ENCODE measurements around the gene FGF14. TPM values are rescaled to one million over a fixed set of nuclear protein-coding genes. Genes with fewer than 3 reads are reported as not detected.

FGF14 gene
- total RNA-seq, 2 donors from 2014 or later, result 0.70 to 0.92 TPM

- no peak for ATAC-seq
Measured at GRCh38 chr13:102225892-102226291, 176.0 kb downstream of the FGF14 start.

GRCh38 chr13:102220681-102221228 lies 181.1 kb downstream of the FGF14 start:
- DNase-seq, result no peak
- no peak for ATAC-seq
- intact Hi-C loops (cut with DNase I, micrococcal nuclease), result no loop called here

More at GRCh38 chr13:102225892-102226291, 176.0 kb downstream of the FGF14 start:
- DNase-seq, result no peak
- intact Hi-C loops (cut with DNase I, micrococcal nuclease), result no loop called here

- no peak for DNase-seq
- ATAC-seq, result no peak
- intact Hi-C loops (cut with DNase I, micrococcal nuclease), result loop anchor here in 1 of 2 donors (5.0 kb wide), 1 partner anchor 53 kb away; no protein-coding TSS in a partner anchor
Measured at GRCh38 chr13:102214956-102215355, 186.9 kb downstream of the FGF14 start.

GRCh38 chr13:102212729-102213128 lies 189.1 kb downstream of the FGF14 start:
- no peak for DNase-seq
- intact Hi-C loops (cut with DNase I, micrococcal nuclease), result loop anchor here in 1 of 2 donors (5.0 kb wide), 1 partner anchor 50 kb away; no protein-coding TSS in a partner anchor
- ATAC-seq, result no peak

- intact Hi-C loops (cut with DNase I, micrococcal nuclease), result no loop called here
- ATAC-seq, result no peak
- DNase-seq, result no peak
Measured at GRCh38 chr13:102208347-102208746, 193.5 kb downstream of the FGF14 start.

GRCh38 chr13:102207680-102208342 lies 194.0 kb downstream of the FGF14 start:
- ATAC-seq, result no peak
- intact Hi-C loops (cut with DNase I, micrococcal nuclease), result no loop called here
- DNase-seq, result no peak

GRCh38 chr13:102203718-102204117 lies 198.1 kb downstream of the FGF14 start:
- ATAC-seq (no peak), DNase-seq (no peak)
- intact Hi-C loops (cut with DNase I, micrococcal nuclease), result no loop called here

GRCh38 chr13:102198418-102199311 lies 203.2 kb downstream of the FGF14 start:
- ATAC-seq (no peak), DNase-seq (no peak)
- intact Hi-C loops (cut with DNase I, micrococcal nuclease), result no loop called here

GRCh38 chr13:102197193-102197592 lies 204.7 kb downstream of the FGF14 start:
- ATAC-seq (no peak), DNase-seq (no peak)
- intact Hi-C loops (cut with DNase I, micrococcal nuclease), result no loop called here

- intact Hi-C loops (cut with DNase I, micrococcal nuclease), result no loop called here
- ATAC-seq (no peak), DNase-seq (no peak)
Measured at GRCh38 chr13:102195566-102196462, 206.0 kb downstream of the FGF14 start.

- DNase-seq, result no peak
- ATAC-seq, result no peak
- intact Hi-C loops (cut with DNase I, micrococcal nuclease), result no loop called here
Measured at GRCh38 chr13:102192858-102193257, 209.0 kb downstream of the FGF14 start.

GRCh38 chr13:102191951-102192502 lies 209.8 kb downstream of the FGF14 start:
- no peak for ATAC-seq
- intact Hi-C loops (cut with DNase I, micrococcal nuclease), result no loop called here
- DNase-seq, result no peak

- DNase-seq (no peak), ATAC-seq (no peak)
- intact Hi-C loops (cut with DNase I, micrococcal nuclease), result no loop called here
Measured at GRCh38 chr13:102190930-102191329, 210.9 kb downstream of the FGF14 start.

GRCh38 chr13:102187313-102187712 lies 214.5 kb downstream of the FGF14 start:
- ATAC-seq (no peak), DNase-seq (no peak)
- intact Hi-C loops (cut with DNase I, micrococcal nuclease), result no loop called here

- ATAC-seq (no peak), DNase-seq (no peak)
- intact Hi-C loops (cut with DNase I, micrococcal nuclease), result no loop called here
Measured at GRCh38 chr13:102185375-102185984, 216.4 kb downstream of the FGF14 start.

GRCh38 chr13:102183509-102184182 lies 218.2 kb downstream of the FGF14 start:
- DNase-seq (no peak), ATAC-seq (no peak)
- intact Hi-C loops (cut with DNase I, micrococcal nuclease), result no loop called here

GRCh38 chr13:102182170-102182569 lies 219.7 kb downstream of the FGF14 start:
- DNase-seq, result no peak
- ATAC-seq, result no peak

GRCh38 chr13:102177431-102177830 lies 224.4 kb downstream of the FGF14 start:
- no peak for ATAC-seq
- no peak for DNase-seq
- intact Hi-C loops (cut with DNase I, micrococcal nuclease), result no loop called here

More at GRCh38 chr13:102182170-102182569, 219.7 kb downstream of the FGF14 start:
- intact Hi-C loops (cut with DNase I, micrococcal nuclease), result no loop called here

All from left colon (tissue), 2 donors.